Measurements from ENCODE around the gene UBE2R2.

DNA sequence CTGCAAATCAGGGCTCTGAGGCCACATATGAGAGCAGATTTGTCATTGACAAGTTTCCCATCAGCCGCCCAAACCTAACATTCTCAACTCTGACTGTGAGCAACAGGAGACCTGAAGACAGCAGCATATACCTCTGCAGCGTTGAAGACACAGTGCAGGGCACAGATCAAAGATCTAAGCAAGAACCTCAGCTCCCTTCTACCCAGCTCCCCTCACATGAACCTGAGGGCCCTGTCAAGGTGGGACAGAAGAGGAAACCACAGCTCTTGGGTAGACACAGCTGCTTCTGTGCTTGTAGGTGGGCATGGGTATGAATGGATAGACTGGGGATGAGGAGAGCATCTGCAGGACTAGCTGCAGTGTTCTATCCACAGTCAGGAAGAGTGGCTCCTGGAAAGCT lies 30.3 kb upstream of the UBE2R2 start:
- TF ChIP-seq, protein P1, sequence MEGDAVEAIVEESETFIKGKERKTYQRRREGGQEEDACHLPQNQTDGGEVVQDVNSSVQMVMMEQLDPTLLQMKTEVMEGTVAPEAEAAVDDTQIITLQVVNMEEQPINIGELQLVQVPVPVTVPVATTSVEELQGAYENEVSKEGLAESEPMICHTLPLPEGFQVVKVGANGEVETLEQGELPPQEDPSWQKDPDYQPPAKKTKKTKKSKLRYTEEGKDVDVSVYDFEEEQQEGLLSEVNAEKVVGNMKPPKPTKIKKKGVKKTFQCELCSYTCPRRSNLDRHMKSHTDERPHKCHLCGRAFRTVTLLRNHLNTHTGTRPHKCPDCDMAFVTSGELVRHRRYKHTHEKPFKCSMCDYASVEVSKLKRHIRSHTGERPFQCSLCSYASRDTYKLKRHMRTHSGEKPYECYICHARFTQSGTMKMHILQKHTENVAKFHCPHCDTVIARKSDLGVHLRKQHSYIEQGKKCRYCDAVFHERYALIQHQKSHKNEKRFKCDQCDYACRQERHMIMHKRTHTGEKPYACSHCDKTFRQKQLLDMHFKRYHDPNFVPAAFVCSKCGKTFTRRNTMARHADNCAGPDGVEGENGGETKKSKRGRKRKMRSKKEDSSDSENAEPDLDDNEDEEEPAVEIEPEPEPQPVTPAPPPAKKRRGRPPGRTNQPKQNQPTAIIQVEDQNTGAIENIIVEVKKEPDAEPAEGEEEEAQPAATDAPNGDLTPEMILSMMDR (conservative IDR thresholded peaks at IDR 0.05; ENCODE audit: low read length) = no peak
- TF ChIP-seq EZH2phosphoT487 (IDR thresholded peaks at IDR 0.05; ENCODE audit: borderline replicate concordance, low read depth, low read length) = no peak

Measured in OCI-LY7 (cell line).